Rectal smooth muscle tissue (tissue), 1 donor: ENCODE measurements around the gene CACNA1B.
"Not testable (repeated sequence)": the region's sequence is repeated elsewhere in the genome, so short reads cannot be mapped to it uniquely, and the experiment has no call there.

Experiments
- H3K27ac ChIP-seq: one replicate; pipeline ENCODE4 v1.7.0; 2013; ENCODE audit warnings: low read depth, low read length, inconsistent platforms
- H3K27me3 ChIP-seq: one replicate; pipeline ENCODE4 v1.7.0; 2013; ENCODE audit warnings: low read length; ENCODE audit not compliant: control insufficient read depth, insufficient read depth
- H3K36me3 ChIP-seq: one replicate; pipeline ENCODE4 v1.7.0; 2013; ENCODE audit warnings: low read length; ENCODE audit not compliant: control insufficient read depth, insufficient read depth
- H3K4me1 ChIP-seq: one replicate; pipeline ENCODE4 v1.7.0; 2013; ENCODE audit warnings: low read length; ENCODE audit not compliant: control insufficient read depth, insufficient read depth
- H3K4me3 ChIP-seq: one replicate; pipeline ENCODE4 v1.7.0; 2013; ENCODE audit warnings: low read length
- H3K9ac ChIP-seq: one replicate; pipeline ENCODE4 v1.7.0; 2013; ENCODE audit warnings: low read length

CACNA1B gene

DNA sequence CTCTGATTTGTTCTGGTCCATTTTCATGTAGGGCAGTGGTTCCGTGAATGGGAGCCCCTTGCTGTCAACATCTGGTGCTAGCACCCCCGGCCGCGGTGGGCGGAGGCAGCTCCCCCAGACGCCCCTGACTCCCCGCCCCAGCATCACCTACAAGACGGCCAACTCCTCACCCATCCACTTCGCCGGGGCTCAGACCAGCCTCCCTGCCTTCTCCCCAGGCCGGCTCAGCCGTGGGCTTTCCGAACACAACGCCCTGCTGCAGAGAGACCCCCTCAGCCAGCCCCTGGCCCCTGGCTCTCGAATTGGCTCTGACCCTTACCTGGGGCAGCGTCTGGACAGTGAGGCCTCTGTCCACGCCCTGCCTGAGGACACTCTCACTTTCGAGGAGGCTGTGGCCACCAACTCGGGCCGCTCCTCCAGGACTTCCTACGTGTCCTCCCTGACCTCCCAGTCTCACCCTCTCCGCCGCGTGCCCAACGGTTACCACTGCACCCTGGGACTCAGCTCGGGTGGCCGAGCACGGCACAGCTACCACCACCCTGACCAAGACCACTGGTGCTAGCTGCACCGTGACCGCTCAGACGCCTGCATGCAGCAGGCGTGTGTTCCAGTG, 244.0 kb downstream of the CACNA1B start:
- H3K9ac ChIP-seq, result no peak overlapping the region
- no peaks in the 10 kb centered on the region for H3K36me3 ChIP-seq
- no peaks in the 10 kb centered on the region for H3K27me3 ChIP-seq
- no peak overlapping the region for H3K4me3 ChIP-seq
- no peaks in the 10 kb centered on the region for H3K4me1 ChIP-seq
- H3K27ac ChIP-seq, result no peak overlapping the region

- Histone ChIP-seq H3K9ac (no peak overlapping the region), H3K4me3 (no peak overlapping the region), H3K27me3 (no peaks in the 10 kb centered on the region), H3K27ac (no peak overlapping the region), H3K4me1 (no peaks in the 10 kb centered on the region), H3K36me3 (no peaks in the 10 kb centered on the region)
These were observed 244.6 kb downstream of the CACNA1B start for GRCh38 chr9:138122201-138122600.

DNA sequence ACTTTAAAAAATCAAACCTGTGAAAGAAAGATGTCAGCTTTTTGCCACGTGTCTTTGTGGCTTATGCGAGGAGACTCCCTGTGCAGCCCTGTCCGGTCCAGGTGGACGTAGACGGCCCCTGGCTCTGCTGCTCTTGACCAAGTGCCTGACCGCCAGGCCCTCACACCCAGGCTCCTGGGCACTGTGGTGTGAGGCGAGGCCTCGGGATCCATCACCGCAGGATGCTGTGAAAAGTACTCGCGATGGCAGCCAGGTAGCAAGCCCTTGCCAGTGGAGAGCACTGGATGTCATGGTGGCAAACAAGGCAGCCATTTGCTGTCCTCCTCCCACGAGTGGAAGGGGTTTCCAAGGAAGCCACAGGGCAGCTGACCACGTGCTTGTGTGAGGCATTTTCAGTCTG, 245.1 kb downstream of the CACNA1B start:
- H3K27ac ChIP-seq, result no peak overlapping the region
- no peak overlapping the region for H3K4me3 ChIP-seq
- no peaks in the 10 kb centered on the region for H3K4me1 ChIP-seq
- H3K9ac ChIP-seq, result no peak overlapping the region
- no peaks in the 10 kb centered on the region for H3K36me3 ChIP-seq
- no peaks in the 10 kb centered on the region for H3K27me3 ChIP-seq

- H3K27ac ChIP-seq, result no peak overlapping the region
- H3K9ac ChIP-seq, result no peak overlapping the region
- H3K27me3 ChIP-seq, result no peaks in the 10 kb centered on the region
- H3K36me3 ChIP-seq, result no peaks in the 10 kb centered on the region
- H3K4me3 ChIP-seq, result no peak overlapping the region
- no peaks in the 10 kb centered on the region for H3K4me1 ChIP-seq
These were observed 245.5 kb downstream of the CACNA1B start for GRCh38 chr9:138123086-138123485.

GRCh38 chr9:138126090-138126857, 248.7 kb downstream of the CACNA1B start:
- H3K36me3 ChIP-seq, H3K4me1 ChIP-seq, H3K27ac ChIP-seq, H3K9ac ChIP-seq, H3K4me3 ChIP-seq, H3K27me3 ChIP-seq: not testable (repeated sequence)

DNA sequence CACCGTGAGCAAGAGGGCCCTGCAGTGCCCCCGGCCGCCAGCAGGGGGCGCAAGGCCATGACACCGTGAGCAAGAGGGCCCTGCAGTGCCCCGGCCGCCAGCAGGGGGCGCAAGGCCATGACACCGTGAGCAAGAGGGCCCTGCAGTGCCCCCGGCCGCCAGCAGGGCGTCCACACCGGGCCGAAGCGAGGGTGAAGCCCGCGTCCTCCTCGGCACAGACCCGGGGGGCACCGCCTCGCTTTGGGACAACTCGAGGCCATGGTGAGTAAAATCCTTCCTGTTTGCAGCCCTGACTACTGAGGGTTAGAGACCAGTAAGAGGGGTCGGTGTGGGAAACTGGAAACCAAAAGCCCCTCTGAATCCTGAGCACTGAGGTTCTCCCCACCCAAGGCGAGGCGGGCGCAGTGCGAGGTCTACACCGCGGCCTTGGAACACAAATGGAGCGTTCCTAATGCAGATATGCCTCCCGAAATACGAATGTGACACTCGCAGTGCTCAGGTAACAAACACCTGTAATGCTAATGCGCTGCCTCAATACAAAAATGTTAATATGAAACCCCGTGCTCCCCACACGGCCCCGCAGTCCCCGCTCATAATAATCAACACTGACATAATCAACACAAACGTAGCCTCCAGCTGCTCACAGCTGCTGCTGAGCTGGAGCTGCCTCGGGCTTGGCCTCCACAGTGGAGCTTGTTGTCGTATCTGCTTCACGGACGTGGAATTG, 249.4 kb downstream of the CACNA1B start:
- not testable (repeated sequence) for H3K4me1 ChIP-seq, H3K27ac ChIP-seq

DNA sequence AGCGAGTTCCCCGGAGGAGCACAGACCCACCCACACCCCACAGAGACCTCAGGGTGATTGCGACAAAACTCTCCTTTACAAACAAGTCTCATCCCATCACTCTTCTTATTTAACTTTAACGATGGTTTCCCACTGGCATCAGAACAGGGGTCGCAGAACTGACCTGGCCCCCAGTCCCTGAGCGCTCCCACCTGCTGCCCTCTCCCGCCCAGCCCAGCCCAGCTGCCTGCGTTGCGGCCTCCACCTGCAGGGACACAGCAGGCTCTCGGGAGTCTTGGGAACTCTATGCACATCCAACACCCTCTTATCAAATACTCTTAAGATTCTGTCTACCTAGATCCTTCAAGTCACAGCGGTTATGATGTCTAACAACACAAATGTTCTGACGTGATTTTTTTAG, 250.4 kb downstream of the CACNA1B start:
- not testable (repeated sequence) for H3K36me3 ChIP-seq, H3K4me3 ChIP-seq, H3K4me1 ChIP-seq, H3K9ac ChIP-seq, H3K27ac ChIP-seq, H3K27me3 ChIP-seq

More for the DNA sequence above, 249.4 kb downstream of the CACNA1B start:
- not testable (repeated sequence) for H3K36me3 ChIP-seq, H3K4me3 ChIP-seq, H3K9ac ChIP-seq, H3K27me3 ChIP-seq

GRCh38 chr9:138129318-138129717, 251.7 kb downstream of the CACNA1B start:
- not testable (repeated sequence) for H3K36me3 ChIP-seq, H3K27me3 ChIP-seq, H3K4me3 ChIP-seq, H3K9ac ChIP-seq, H3K27ac ChIP-seq, H3K4me1 ChIP-seq

DNA sequence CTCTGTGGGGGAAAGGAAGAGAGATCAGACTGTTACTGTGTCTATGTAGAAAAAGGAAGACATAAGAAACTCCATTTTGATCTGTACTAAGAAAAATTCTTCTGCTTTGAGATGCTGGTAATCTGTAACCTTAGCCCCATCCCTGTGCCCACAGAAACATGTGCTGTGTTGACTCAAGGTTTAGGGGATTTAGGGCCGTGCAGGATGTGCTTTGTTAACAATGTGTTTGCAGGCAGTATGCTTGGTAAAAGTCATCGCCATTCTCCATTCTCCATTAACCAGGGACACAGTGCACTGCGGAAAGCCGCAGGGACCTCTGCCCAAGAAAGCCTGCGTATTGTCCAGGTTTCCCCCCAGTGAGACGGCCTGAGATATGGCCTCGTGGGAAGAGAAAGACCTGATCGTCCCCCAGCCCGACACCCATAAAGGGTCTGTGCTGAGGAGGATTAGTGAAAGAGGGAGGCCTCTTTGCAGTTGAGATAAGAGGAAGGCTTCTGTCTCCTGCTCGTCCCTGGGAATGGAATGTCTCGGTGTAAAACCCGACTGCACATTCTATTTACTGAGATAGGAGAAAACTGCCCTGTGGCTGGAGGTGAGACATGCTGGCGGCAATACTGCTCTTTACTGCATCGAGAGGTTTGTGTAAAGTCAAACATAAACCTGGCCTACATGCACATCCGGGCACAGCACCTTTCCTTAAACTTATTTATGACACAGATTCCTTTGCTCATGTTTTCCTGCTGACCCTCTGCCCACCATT, 255.5 kb downstream of the CACNA1B start:
- not testable (repeated sequence) for H3K27me3 ChIP-seq, H3K9ac ChIP-seq, H3K4me3 ChIP-seq, H3K4me1 ChIP-seq, H3K27ac ChIP-seq, H3K36me3 ChIP-seq

GRCh38 chr9:138134581-138134980, 257.0 kb downstream of the CACNA1B start:
- not testable (repeated sequence) for H3K36me3 ChIP-seq, H3K27ac ChIP-seq, H3K9ac ChIP-seq, H3K4me1 ChIP-seq, H3K27me3 ChIP-seq, H3K4me3 ChIP-seq

- not testable (repeated sequence) for H3K27me3 ChIP-seq, H3K36me3 ChIP-seq, H3K4me1 ChIP-seq, H3K27ac ChIP-seq, H3K4me3 ChIP-seq, H3K9ac ChIP-seq
These were observed 261.5 kb downstream of the CACNA1B start for GRCh38 chr9:138139096-138139495.

DNA sequence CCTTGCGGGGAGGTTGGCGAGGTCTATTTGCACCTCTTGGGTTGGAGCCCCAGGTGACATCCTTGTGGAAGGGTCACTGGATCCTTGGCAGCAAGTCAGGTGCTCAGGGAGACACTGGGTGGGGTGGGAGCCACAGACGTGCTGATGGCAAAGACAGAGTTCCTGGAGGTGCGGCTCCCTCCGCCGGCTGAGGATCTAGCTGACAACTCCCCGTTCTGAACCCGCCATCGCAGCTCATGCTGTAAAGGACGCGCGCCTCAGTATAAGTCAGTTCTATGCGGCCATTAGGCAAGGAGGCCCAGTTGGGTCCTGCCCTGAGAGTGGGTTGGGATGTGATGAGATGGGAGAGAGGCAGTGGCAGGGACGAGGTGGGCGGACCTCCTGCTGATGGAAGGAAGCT, 263.4 kb downstream of the CACNA1B start:
- H3K4me3 ChIP-seq, H3K27me3 ChIP-seq, H3K9ac ChIP-seq, H3K4me1 ChIP-seq, H3K36me3 ChIP-seq, H3K27ac ChIP-seq: not testable (repeated sequence)
